Heart left ventricle (tissue), 13 donors: ENCODE measurements around the gene SLBP.

Experiments used
- POLR2A ChIP-seq, 2 donors: fragments of 450-650 bp; IDR thresholded peaks; one replicate each; pipeline ENCODE4 v1.6.1; 2017; ENCODE audit warnings: antibody characterized with exemption in 2 of 2, mild to moderate bottlenecking in 2 of 2, moderate library complexity in 2 of 2
- TF ChIP-seq, protein P1 (sequence below), 12 donors: fragments of 200-600 bp; sonication (generic) in 4 of 12; IDR thresholded peaks; one replicate each; pipeline versions ENCODE4 v1.5.0 to v1.8.0; 2018 to 2022; ENCODE audit warnings: antibody characterized with exemption in 12 of 12, mild to moderate bottlenecking in 5 of 12
- donor health status: ischemic (EF 13 %, LVEDD 7.1; RV severe dilation, severe dysfunction).
- donor health status: DM: no; HTN: yes; CAD: no.
- donor health status: DM: no; HTN: no; CAD: no.
- donor health status: ischemic (EF 25% LVEDD 6.9; RV normal size, moderate dysfunction).
- donor health status: ischemic (EF 25% LVEDD 5.7; RV mildly dilated, moderate dysfunction).
- donor health status: ischemic (EF 35%, LVEDD 5.7; RV mildly dilated, moderate dysfunction).
- donor health status: nonischemic (EF 11% LVEDD 7.7; RV severe dilation, severe dysfunction).
- donor health status: DM: yes; HTN: yes; CAD: no.
- donor health status: PGD.
- donor health status: ischemic (EF 29% LVEDD 5.4; RV normal size, mild dysfunction).
- donor health status: nonischemic (EF 23%, LVEDD 6.1; RV moderate dilation, normal function).

DNA sequence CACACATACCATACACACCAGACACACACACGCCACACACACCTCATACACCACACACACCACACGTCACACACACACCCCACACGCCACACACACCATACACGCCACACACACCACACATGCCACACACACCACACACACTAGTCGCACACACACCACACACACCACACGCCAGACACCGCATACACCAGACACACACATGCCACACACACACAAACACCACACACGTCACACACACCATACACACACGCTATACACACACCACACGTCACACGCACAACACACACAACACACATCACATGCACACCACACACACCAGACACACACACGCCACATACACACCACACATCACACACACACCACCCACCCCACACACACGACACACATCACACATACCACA lies 60.0 kb downstream of the SLBP start:
- TF ChIP-seq POLR2A (IDR thresholded peaks at IDR 0.05), result no peak
- TF ChIP-seq, protein P1, sequence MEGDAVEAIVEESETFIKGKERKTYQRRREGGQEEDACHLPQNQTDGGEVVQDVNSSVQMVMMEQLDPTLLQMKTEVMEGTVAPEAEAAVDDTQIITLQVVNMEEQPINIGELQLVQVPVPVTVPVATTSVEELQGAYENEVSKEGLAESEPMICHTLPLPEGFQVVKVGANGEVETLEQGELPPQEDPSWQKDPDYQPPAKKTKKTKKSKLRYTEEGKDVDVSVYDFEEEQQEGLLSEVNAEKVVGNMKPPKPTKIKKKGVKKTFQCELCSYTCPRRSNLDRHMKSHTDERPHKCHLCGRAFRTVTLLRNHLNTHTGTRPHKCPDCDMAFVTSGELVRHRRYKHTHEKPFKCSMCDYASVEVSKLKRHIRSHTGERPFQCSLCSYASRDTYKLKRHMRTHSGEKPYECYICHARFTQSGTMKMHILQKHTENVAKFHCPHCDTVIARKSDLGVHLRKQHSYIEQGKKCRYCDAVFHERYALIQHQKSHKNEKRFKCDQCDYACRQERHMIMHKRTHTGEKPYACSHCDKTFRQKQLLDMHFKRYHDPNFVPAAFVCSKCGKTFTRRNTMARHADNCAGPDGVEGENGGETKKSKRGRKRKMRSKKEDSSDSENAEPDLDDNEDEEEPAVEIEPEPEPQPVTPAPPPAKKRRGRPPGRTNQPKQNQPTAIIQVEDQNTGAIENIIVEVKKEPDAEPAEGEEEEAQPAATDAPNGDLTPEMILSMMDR (IDR thresholded peaks at IDR 0.05), result no peak
